OCI-M2 (cell line): ENCODE results near the gene TMEM270.

Experiments
- DNase-seq: peaks from one replicate; lab custom pipeline; 2025; ENCODE audit not compliant: unreplicated experiment; lab: John Stamatoyannopoulos, UW

Gene TMEM270

DNA sequence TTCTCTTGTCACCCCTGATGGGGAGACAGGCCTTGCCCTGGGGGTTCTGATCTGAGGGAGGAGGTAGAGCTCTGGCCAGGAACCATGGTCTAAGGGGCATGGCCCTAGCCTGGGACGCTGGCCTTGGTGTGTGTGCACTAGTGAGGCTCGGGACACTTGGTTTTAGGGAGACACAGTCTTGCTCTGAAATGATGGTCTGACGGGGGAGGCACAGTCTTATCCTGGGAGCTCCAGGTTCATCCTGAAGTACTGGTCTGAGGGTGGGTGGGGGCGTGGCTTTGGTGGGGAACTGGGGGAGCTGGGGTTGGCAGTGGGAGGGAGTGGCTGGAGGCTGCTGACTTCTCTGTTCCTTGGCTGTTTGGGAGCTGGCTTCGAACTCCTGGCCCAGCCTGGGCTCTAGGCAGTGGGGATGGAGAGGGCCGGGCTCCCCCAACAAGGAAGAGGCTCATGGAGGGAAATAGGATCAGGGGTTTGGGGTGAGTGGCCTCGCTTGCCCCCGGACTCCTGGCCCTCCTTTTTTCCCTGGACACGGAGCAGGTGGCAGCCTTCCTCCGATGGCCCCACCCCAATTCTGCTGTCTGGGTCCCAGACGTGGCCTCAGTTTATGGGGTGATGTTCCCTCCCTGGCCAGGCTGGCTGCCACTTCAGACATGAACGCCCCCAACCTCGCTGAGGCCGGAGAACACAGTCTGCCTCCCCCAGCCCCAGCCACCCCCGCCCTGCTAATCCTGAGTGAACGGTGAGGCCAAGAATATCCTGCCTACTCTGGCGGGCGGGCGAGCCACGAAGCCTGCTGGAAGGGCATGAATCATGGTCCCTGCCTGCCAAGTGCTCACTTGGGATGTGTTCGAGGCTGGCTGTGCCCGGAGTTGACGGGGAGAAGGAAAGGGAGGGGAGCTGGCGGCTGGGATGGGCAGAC, 43.5 kb downstream of the TMEM270 start:
- DNase-seq = no peak

DNA sequence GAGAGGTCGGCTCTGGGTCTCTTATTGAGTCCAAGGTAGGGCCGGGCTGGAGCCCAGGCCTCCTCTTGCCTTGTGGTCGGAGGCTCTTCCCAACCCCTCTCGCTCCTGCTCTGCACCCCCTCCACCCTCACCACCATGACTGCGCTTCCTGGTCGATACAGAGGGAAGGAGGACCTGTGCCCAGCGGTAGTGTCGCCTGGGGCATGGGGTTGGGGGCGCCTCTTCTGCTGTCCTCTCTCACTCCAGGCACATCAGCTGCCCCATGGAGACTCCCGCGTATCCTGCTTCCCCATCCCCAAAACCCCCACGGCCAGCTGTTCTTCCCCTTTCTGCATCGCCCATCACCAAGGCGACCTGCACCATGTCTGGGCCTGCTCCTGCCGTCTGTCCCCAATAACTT, 44.4 kb downstream of the TMEM270 start:
- DNase-seq = no peak

DNA sequence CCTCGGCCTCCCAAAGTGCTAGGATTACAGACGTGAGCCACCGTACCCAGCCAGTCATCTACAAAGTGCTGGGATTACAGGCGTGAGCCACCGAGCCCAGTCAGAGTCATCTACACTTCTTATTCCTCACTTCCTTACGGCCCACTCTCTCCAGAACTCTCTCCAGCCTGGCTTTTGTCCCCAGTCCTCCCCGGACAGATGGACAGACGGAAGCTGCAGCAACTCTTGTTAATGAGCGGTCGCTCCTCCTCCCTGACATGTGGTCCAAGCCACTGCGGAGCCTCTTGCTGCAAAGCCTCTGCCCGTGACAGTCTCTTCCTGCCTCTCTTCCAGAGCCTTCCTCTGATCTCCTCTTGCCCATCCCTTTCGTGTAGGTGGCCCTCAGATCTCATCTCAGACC, 45.9 kb downstream of the TMEM270 start:
- no peak for DNase-seq

DNA sequence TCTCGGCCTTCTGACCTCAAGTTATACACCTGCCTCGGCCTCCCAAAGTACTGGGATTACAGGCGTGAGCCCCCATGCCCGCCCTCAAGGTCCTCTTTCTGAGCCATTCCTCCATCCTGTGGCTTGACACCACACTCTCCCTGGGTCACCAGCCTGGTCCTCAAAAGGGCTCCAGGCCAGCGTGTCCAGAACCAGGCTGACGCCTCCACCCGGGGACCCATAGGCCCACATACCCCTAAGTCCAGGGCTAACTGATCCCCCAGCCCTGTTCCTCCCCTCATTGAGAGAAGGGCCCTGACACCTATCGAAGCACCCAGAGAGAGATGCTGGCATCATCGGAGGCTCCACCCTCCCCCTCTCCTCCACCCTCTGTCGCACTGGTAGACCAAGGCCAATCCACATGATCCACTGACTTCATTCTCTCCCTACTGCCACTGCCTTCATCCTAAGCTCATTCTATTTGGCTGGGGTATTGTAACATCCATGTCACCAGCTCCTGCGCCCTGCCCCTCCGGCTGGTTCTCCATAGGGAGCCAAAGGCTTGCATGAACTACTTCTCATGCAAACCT, 46.7 kb downstream of the TMEM270 start:
- no peak for DNase-seq

DNA sequence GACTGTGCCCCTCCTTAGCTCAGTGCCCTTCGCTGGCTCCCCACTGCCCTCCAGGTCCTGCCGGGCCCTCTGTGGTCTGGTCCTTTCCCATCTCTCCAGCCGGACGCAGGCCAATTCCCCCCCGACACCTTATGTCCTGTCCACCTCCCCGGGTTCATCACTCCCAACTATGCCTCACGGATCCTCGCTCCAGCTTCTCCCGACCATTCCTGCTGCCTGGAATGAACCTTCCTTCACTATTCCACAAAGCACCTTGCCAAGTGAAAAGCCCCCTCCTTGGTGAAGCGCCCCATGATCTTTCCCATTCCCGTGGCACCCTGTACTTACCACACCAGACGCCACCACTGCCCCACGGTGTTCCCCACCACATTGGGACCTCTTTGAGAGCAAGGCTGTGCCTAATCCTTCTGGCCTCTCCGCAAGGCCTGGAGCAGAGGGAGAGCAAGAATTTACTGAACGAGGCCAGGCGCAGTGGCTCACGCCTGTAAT, 47.2 kb downstream of the TMEM270 start:
- DNase-seq = no peak

DNA sequence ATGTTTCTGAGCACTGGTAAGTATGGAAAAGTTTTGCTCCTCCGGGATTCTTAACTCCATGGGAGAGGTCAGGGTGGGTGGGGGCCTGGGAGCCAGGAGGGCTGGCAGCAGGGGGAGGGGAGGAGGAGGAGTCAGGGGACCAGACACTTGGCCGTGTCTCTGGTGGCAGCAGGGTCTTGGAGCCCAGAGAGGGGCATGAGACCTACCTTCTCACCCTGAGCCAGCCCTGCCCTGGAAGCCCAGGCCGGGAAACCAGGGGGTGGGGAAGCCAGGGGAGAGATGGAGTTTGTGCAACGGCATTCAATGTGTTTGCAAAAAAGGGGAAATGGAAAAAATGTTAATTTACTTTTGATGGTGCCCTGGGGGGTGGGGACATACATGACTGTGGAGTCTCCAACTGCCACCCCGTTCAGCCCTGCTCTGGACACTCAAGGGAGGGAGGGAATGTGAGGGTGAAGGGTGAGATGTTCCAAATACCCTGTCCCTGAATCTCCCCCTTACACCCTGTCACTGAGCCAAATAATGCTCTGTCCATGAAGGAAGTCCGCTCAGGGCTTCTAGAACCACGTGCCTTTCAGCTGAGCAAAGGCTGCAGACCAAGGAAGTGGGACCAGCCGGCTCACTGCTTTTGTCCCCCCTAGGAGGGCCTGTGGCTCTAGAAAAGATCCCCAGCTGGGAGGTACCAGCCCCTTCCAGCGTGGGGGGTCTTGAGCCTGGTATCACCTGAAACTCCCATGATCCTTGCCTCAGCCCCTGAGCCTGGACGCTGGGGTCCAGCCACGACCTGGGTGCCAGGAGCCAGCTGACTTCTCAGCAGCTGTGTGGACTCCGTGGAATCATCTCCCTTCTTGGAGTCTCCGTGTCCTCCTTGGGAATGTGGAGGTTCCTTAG, 48.3 kb downstream of the TMEM270 start:
- no peak for DNase-seq

DNA sequence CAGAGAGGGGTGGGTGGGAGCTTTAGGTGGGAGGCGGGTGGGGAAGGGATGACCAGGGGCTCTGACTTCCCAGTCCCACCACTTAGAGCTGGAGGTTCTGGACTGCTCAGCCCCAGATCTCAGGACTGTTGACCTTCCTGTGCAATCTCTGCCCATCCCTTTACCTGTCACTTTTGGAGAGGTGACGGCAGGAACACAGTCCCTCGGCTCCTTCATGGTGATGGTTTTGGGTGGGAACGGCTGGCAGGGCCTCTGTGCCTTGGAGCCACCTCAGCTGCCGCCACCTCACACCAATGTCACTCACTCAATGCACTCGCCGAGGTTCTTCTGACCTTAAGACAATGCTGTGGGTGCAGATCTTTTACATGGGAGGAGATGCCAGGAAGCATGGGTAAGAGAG, 49.0 kb downstream of the TMEM270 start:
- no peak for DNase-seq

DNA sequence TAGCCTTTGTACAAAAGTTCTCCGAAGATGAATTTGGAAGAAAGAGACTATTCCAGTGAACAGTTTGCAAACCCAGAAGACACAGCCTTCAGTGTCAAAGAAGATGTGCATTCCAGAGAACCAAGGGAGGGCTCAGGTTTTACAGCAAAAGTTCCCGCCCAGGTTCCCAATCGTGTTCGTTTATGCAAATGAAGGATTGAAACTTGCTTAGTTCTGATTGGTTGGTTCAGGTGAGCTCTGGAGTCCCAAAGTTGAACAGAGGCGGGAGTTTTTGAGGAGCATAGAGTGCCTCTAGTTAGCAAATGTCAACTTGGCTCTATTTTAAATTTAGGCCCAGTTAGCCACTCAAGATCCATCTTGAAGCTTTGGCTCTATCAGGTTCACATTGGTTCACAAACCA, 51.3 kb downstream of the TMEM270 start:
- no peak for DNase-seq
